PC-9 (cell line): ENCODE measurements around the gene MAT1A.

Experiments used
- EZH2 ChIP-seq: fragments of 200-600 bp; sonication (generic); IDR thresholded peaks from 2 replicates; pipeline ENCODE4 v1.8.0; 2017; ENCODE audit warnings: antibody characterized with exemption, low read depth
- TF ChIP-seq, protein P1 (sequence below): fragments of 200-600 bp; sonication (generic); conservative IDR thresholded peaks from 2 replicates; pipeline ENCODE4 v1.6.1; 2017; ENCODE audit warnings: mixed run types, antibody characterized with exemption, mild to moderate bottlenecking, moderate library complexity

DNA sequence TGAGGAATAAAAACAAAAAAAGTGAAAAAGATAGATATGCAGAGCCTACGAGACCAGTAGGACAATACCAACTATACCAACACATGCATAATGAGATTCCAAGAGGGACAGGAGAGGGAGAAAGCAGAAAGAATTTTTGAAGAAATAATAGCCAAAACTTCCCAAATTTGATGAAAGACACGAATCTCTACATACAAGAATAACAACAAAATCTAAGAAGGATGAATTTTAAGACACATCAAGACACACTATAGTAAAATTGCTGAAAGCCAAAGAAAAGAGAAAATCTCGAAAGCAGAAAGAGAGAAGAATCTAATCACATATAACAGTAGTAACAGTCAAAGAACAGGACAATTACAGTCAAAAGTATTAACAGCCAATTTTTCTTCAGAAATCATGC is 7.5 kb upstream of the MAT1A start:
- TF ChIP-seq, protein P1, sequence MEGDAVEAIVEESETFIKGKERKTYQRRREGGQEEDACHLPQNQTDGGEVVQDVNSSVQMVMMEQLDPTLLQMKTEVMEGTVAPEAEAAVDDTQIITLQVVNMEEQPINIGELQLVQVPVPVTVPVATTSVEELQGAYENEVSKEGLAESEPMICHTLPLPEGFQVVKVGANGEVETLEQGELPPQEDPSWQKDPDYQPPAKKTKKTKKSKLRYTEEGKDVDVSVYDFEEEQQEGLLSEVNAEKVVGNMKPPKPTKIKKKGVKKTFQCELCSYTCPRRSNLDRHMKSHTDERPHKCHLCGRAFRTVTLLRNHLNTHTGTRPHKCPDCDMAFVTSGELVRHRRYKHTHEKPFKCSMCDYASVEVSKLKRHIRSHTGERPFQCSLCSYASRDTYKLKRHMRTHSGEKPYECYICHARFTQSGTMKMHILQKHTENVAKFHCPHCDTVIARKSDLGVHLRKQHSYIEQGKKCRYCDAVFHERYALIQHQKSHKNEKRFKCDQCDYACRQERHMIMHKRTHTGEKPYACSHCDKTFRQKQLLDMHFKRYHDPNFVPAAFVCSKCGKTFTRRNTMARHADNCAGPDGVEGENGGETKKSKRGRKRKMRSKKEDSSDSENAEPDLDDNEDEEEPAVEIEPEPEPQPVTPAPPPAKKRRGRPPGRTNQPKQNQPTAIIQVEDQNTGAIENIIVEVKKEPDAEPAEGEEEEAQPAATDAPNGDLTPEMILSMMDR: no peak
- TF ChIP-seq EZH2: no peak
